CD4-positive, alpha-beta T cell (primary cell): ENCODE results near the gene ASB12. TPM values are rescaled to one million over a fixed set of nuclear protein-coding genes. Genes with fewer than 3 reads are reported as not detected.

Source experiments
- ATAC-seq: fragments of 200-7000 bp; cut with Tn5 transposase; one replicate; pipeline ENCODE4 v1.10.0; 2022; ENCODE audit warnings: mild to moderate bottlenecking; ENCODE audit not compliant: poor library complexity
- CTCF ChIA-PET: fragments of 350-600 bp; sonication (Branson Sonifier 250); formaldehyde crosslinking; loops from one replicate; lab custom pipeline; 2021; ENCODE audit warnings: antibody characterized with exemption, inconsistent platforms; lab: Charles Lee
- POLR2A ChIA-PET: fragments of 350-600 bp; sonication (Branson Sonifier 250); formaldehyde crosslinking; loops from one replicate; lab custom pipeline; 2021; ENCODE audit warnings: antibody characterized with exemption, inconsistent platforms; lab: Charles Lee
- DNase-seq, 14 experiments: peaks; one replicate each; pipeline ENCODE4 v3.0.0-alpha.2; 2013 to 2020; ENCODE audit warnings: mixed read lengths in 2 of 14
- H3K27ac ChIP-seq, 2 donors: one replicate each; pipeline versions ENCODE4 v1.5.1 to v1.7.0; 2013; ENCODE audit warnings: low read length in 2 of 2, low read depth in 1 of 2, mild to moderate bottlenecking in 1 of 2
- H3K27me3 ChIP-seq, 2 experiments: 1 replicate in 1 of 2; 2 replicates in 1 of 2; pipeline versions ENCODE4 v1.6.1 to v1.7.0; 2013; ENCODE audit warnings: low read length in 2 of 2, control low read depth in 1 of 2, mild to moderate bottlenecking in 1 of 2, moderate library complexity in 1 of 2; ENCODE audit not compliant: insufficient read depth in 2 of 2, control insufficient read depth in 1 of 2
- H3K36me3 ChIP-seq: one replicate; pipeline ENCODE4 v1.6.1; 2013; ENCODE audit warnings: low read length, control low read depth; ENCODE audit not compliant: insufficient read depth
- H3K4me1 ChIP-seq: one replicate; pipeline ENCODE4 v1.6.1; 2013; ENCODE audit warnings: low read length, control low read depth; ENCODE audit not compliant: insufficient read depth
- H3K4me3 ChIP-seq: one replicate; pipeline ENCODE4 v1.5.1; 2013; ENCODE audit warnings: mild to moderate bottlenecking, low read length, moderate library complexity
- H3K9me3 ChIP-seq, 2 experiments: 1 replicate in 1 of 2; 2 replicates in 1 of 2; pipeline versions ENCODE4 v1.6.1 to v1.7.0; 2013; ENCODE audit warnings: low read length in 2 of 2, mild to moderate bottlenecking in 2 of 2, control low read depth in 1 of 2, moderate library complexity in 1 of 2; ENCODE audit not compliant: control insufficient read depth in 1 of 2, insufficient read depth in 1 of 2
- H3K27ac Mint-ChIP-seq: one replicate; pipeline ENCODE4 v1.8.0; 2020; ENCODE audit warnings: mixed read lengths
- H3K27me3 Mint-ChIP-seq: one replicate; pipeline ENCODE4 v1.8.0; 2021; ENCODE audit warnings: mixed read lengths
- H3K36me3 Mint-ChIP-seq: one replicate; pipeline ENCODE4 v1.8.0; 2021; ENCODE audit warnings: low read depth, mixed read lengths
- H3K4me1 Mint-ChIP-seq: one replicate; pipeline ENCODE4 v1.8.0; 2021; ENCODE audit warnings: low read depth, mixed read lengths
- H3K4me3 Mint-ChIP-seq: one replicate; pipeline ENCODE4 v1.8.0; 2020; ENCODE audit warnings: mild to moderate bottlenecking, mixed read lengths
- H3K9me3 Mint-ChIP-seq: one replicate; pipeline ENCODE4 v1.8.0; 2020; ENCODE audit warnings: mixed read lengths
- CTCF ChIP-seq: fragments of 200-600 bp; IDR thresholded peaks from one replicate; pipeline ENCODE4 v1.8.0; 2022; ENCODE audit warnings: antibody characterized with exemption, mild to moderate bottlenecking
- intact Hi-C, 2 experiments: fragments of 100-400 bp; cut with DNase I in 1 of 2; cut with micrococcal nuclease in 1 of 2; formaldehyde crosslinking; loops; one replicate each; pipeline versions ENCODE4 v1.15.1 to v1.9.0; 2023 to 2025; cut with DNase I, micrococcal nuclease
- total RNA-seq, 174 experiments: library from RNA in 2 of 174; stranded (reverse) in 2 of 174; gene quantifications; one replicate each; pipeline ENCODE4 v1.2.3 and lab custom pipeline; 2021 to 2026

ASB12 gene
- total RNA-seq, 2 experiments from 2014 or later, result not detected

GRCh38 chrX:64196606-64197005 lies 33.8 kb downstream of the ASB12 start:
- H3K27ac ChIP-seq, result no peak overlapping the region
- ChIA-PET POLR2A (no interaction called here), CTCF (no interaction called here)
- peaks cover 9% of the 10 kb centered on the region for H3K4me1 Mint-ChIP-seq
- no peaks in the 10 kb centered on the region for H3K9me3 ChIP-seq
- no peak overlapping the region for H3K4me3 Mint-ChIP-seq
- no peak for TF ChIP-seq CTCF
- no peaks in the 10 kb centered on the region for H3K4me1 ChIP-seq
- H3K9me3 Mint-ChIP-seq, result no peaks in the 10 kb centered on the region
- H3K27ac Mint-ChIP-seq, result no peak overlapping the region
- no peaks in the 10 kb centered on the region for H3K27me3 ChIP-seq
- H3K4me3 ChIP-seq, result no peak overlapping the region
- H3K36me3 Mint-ChIP-seq, result peaks cover 16% of the 10 kb centered on the region
- ATAC-seq (no peak), DNase-seq (no peak)
- no peaks in the 10 kb centered on the region for H3K27me3 Mint-ChIP-seq
- H3K36me3 ChIP-seq, result peaks cover 9% of the 10 kb centered on the region
- intact Hi-C loops, result no loop called here

GRCh38 chrX:64195862-64196261 lies 34.5 kb downstream of the ASB12 start:
- Mint-ChIP-seq H3K4me1 (peaks cover 9% of the 10 kb centered on the region), H3K27me3 (no peaks in the 10 kb centered on the region), H3K9me3 (no peaks in the 10 kb centered on the region), H3K36me3 (peaks cover 19% of the 10 kb centered on the region), H3K4me3 (no peak overlapping the region), H3K27ac (no peak overlapping the region)
- no peak for TF ChIP-seq CTCF
- Histone ChIP-seq H3K36me3 (peaks cover 9% of the 10 kb centered on the region), H3K4me3 (no peak overlapping the region), H3K27me3 (no peaks in the 10 kb centered on the region), H3K27ac (no peak overlapping the region), H3K4me1 (no peaks in the 10 kb centered on the region), H3K9me3 (no peaks in the 10 kb centered on the region)
- DNase-seq (no peak), ATAC-seq (no peak)
- intact Hi-C loops, result no loop called here
- ChIA-PET POLR2A (no interaction called here), CTCF (no interaction called here)

GRCh38 chrX:64192673-64193072 lies 37.7 kb downstream of the ASB12 start:
- Histone ChIP-seq H3K4me3 (no peak overlapping the region), H3K36me3 (peaks cover 9% of the 10 kb centered on the region), H3K9me3 (no peaks in the 10 kb centered on the region), H3K27ac (no peak overlapping the region), H3K27me3 (no peaks in the 10 kb centered on the region), H3K4me1 (no peaks in the 10 kb centered on the region)
- Mint-ChIP-seq H3K4me3 (no peak overlapping the region), H3K9me3 (no peaks in the 10 kb centered on the region), H3K27ac (no peak overlapping the region), H3K27me3 (no peaks in the 10 kb centered on the region), H3K36me3 (peaks cover 19% of the 10 kb centered on the region), H3K4me1 (no peaks in the 10 kb centered on the region)
- intact Hi-C loops, result no loop called here
- CTCF ChIA-PET, result no interaction called here
- DNase-seq (no peak), ATAC-seq (no peak)
- no peak for TF ChIP-seq CTCF
- POLR2A ChIA-PET, result no interaction called here
